HCT116 (cell line): ENCODE measurements around the gene ZNF683. TPM values are rescaled to one million over a fixed set of nuclear protein-coding genes. Genes with fewer than 3 reads are reported as not detected.

ENCODE experiments used
- ATAC-seq: fragments of 200-7000 bp; cut with Tn5 transposase; 2 replicates; pipeline ENCODE4 v1.9.1; 2020; ENCODE audit warnings: mild to moderate bottlenecking, moderate library complexity
- BruUV-seq: library from RNA; stranded (reverse); fragments of 400-500 nt; replicated peaks from 2 replicates; lab custom pipeline; 2021; lab: Mats Ljungman, UMichigan
- CTCF ChIA-PET: fragments of 300-600 bp; sonication (Branson Sonifier 250); formaldehyde crosslinking; loops from one replicate; lab custom pipeline; 2021; ENCODE audit warnings: antibody characterized with exemption; lab: Charles Lee
- POLR2A ChIA-PET: fragments of 300-600, 350-600 bp; sonication (Branson Sonifier 250); formaldehyde crosslinking; loops from one replicate; lab custom pipeline; 2021; ENCODE audit warnings: antibody characterized with exemption; lab: Charles Lee
- RAD21 ChIA-PET, 2 experiments: fragments of 300-600 bp; sonication (Branson Sonifier 250); formaldehyde crosslinking; loops; one replicate each; lab custom pipeline; 2023; ENCODE audit warnings: low total read pairs in 2 of 2; ENCODE audit not compliant: uncharacterized antibody in 2 of 2, unreplicated experiment in 2 of 2, low non-redundant PET in 1 of 2; lab: Charles Lee
- DNase-seq: peaks from one replicate; pipeline ENCODE4 v3.0.0-alpha.2; 2010; ENCODE audit warnings: low read depth, low spot score
- H2AFZ ChIP-seq: fragments of 200-600 bp; shearing (Covaris generic), sonication (generic); 2 replicates; pipeline ENCODE4 v1.6.1; 2017; ENCODE audit warnings: low read depth, mixed run types, mixed read lengths, antibody characterized with exemption, low read length; ENCODE audit not compliant: poor library complexity, severe bottlenecking
- H3K27ac ChIP-seq: 2 replicates; pipeline ENCODE4 v1.5.1; 2012; ENCODE audit warnings: low read depth, low read length
- H3K27me3 ChIP-seq: fragments of 200-600 bp; sonication (generic); 2 replicates; pipeline ENCODE4 v1.6.1; 2016; ENCODE audit warnings: mixed run types, low read length, mixed read lengths; ENCODE audit not compliant: insufficient read depth
- H3K36me3 ChIP-seq, 2 experiments: fragments of 200-500 bp in 1 of 2; fragments of 200-600 bp in 1 of 2; sonication (Bioruptor generic) in 1 of 2; sonication (generic) in 1 of 2; 2 replicates each; pipeline versions ENCODE4 v1.5.1 to v1.6.1; 2014 to 2016; ENCODE audit warnings: low read length in 2 of 2, inconsistent platforms in 1 of 2, mixed read lengths in 1 of 2, mixed run types in 1 of 2; ENCODE audit not compliant: insufficient read depth in 2 of 2, control insufficient read depth in 1 of 2
- H3K4me1 ChIP-seq, 2 experiments: fragments of 200-600 bp in 1 of 2; sonication (generic) in 1 of 2; 2 replicates each; pipeline versions ENCODE4 v1.5.1 to v1.6.1; 2012 to 2017; ENCODE audit warnings: low read length in 2 of 2, inconsistent platforms in 1 of 2, mild to moderate bottlenecking in 1 of 2, mixed read lengths in 1 of 2, mixed run types in 1 of 2, moderate library complexity in 1 of 2; ENCODE audit not compliant: insufficient read depth in 2 of 2, control insufficient read depth in 1 of 2
- H3K4me2 ChIP-seq: fragments of 200-600 bp; sonication (generic); 2 replicates; pipeline ENCODE4 v1.6.1; 2017; ENCODE audit warnings: mixed run types, low read length, mixed read lengths
- H3K4me3 ChIP-seq, 2 experiments: fragments of 200-600 bp in 1 of 2; sonication (generic) in 1 of 2; replicated peaks in 1 of 2; 2 replicates each; pipeline ENCODE4 v1.5.1; 2011 to 2016; ENCODE audit warnings: low read length in 2 of 2, control low read depth in 1 of 2, low read depth in 1 of 2, mild to moderate bottlenecking in 1 of 2, mixed read lengths in 1 of 2, mixed run types in 1 of 2
- H3K79me2 ChIP-seq: fragments of 200-600 bp; sonication (generic); 2 replicates; pipeline ENCODE4 v1.6.1; 2017; ENCODE audit warnings: mild to moderate bottlenecking, mixed run types, low read length, moderate library complexity, mixed read lengths; ENCODE audit not compliant: insufficient read depth
- H3K9ac ChIP-seq: fragments of 200-600 bp; sonication (generic); 2 replicates; pipeline ENCODE4 v1.6.1; 2016; ENCODE audit warnings: low read length, mixed read lengths
- H3K9me2 ChIP-seq: fragments of 200-600 bp; sonication (generic), shearing (Covaris generic); 2 replicates; pipeline ENCODE4 v1.6.1; 2017; ENCODE audit warnings: mixed run types, mild to moderate bottlenecking, moderate library complexity; ENCODE audit not compliant: insufficient read depth
- H3K9me3 ChIP-seq, 2 experiments: fragments of 200-500 bp in 1 of 2; fragments of 200-600 bp in 1 of 2; sonication (Bioruptor generic) in 1 of 2; sonication (generic) in 1 of 2; 2 replicates each; pipeline ENCODE4 v1.6.1; 2014 to 2017; ENCODE audit warnings: low read length in 2 of 2, mixed read lengths in 2 of 2, inconsistent platforms in 1 of 2, low read depth in 1 of 2, mild to moderate bottlenecking in 1 of 2, mixed run types in 1 of 2, moderate library complexity in 1 of 2; ENCODE audit not compliant: control insufficient read depth in 1 of 2, insufficient read depth in 1 of 2
- H4K20me1 ChIP-seq: fragments of 200-600 bp; sonication (generic), shearing (Covaris generic); 2 replicates; pipeline ENCODE4 v1.6.1; 2017; ENCODE audit warnings: mixed run types, mild to moderate bottlenecking, moderate library complexity; ENCODE audit not compliant: insufficient read depth
- ATF3 ChIP-seq: IDR thresholded peaks from 2 replicates; pipeline ENCODE4 v1.6.1; 2012
- CEBPB ChIP-seq: IDR thresholded peaks from 2 replicates; pipeline ENCODE4 v1.6.1; 2012; ENCODE audit warnings: low read depth
- CTCF ChIP-seq, 3 experiments: fragments of 200-600 bp in 1 of 3; sonication (generic) in 1 of 3; IDR thresholded peaks in 2 of 3; conservative IDR thresholded peaks in 1 of 3; 2 replicates each; pipeline ENCODE4 v1.5.1; 2012 to 2017; ENCODE audit warnings: low read depth in 2 of 3, low read length in 2 of 3, antibody characterized with exemption in 1 of 3, borderline replicate concordance in 1 of 3, control low read depth in 1 of 3, mild to moderate bottlenecking in 1 of 3, mixed read lengths in 1 of 3, mixed run types in 1 of 3, moderate library complexity in 1 of 3; ENCODE audit not compliant: insufficient read depth in 1 of 3
- ELF1 ChIP-seq: IDR thresholded peaks from 2 replicates; pipeline ENCODE4 v1.6.1; 2012; ENCODE audit warnings: low read depth, borderline replicate concordance
- EZH2 ChIP-seq: fragments of 200-600 bp; sonication (generic); IDR thresholded peaks from 2 replicates; pipeline ENCODE4 v1.6.1; 2017; ENCODE audit warnings: antibody characterized with exemption, mixed run types
- FOSL1 ChIP-seq: IDR thresholded peaks from 2 replicates; pipeline ENCODE4 v1.6.1; 2012; ENCODE audit warnings: low read depth
- JUND ChIP-seq: IDR thresholded peaks from 2 replicates; pipeline ENCODE4 v1.6.1; 2012
- MAX ChIP-seq: IDR thresholded peaks from 2 replicates; pipeline ENCODE4 v1.6.1; 2012
- POLR2A ChIP-seq: IDR thresholded peaks from 2 replicates; pipeline ENCODE4 v1.7.0; 2011; ENCODE audit warnings: borderline replicate concordance; ENCODE audit not compliant: insufficient read depth, insufficient read length; ENCODE audit errors: extremely low read depth
- REST ChIP-seq: IDR thresholded peaks from 2 replicates; pipeline ENCODE4 v1.6.1; 2012; ENCODE audit warnings: low read depth
- SIN3A ChIP-seq: IDR thresholded peaks from 2 replicates; pipeline ENCODE4 v1.6.1; 2012; ENCODE audit warnings: low read depth
- SP1 ChIP-seq: IDR thresholded peaks from 2 replicates; pipeline ENCODE4 v1.6.1; 2012; ENCODE audit warnings: low read depth
- SRF ChIP-seq: IDR thresholded peaks from 2 replicates; pipeline ENCODE4 v1.6.1; 2012; ENCODE audit warnings: low read depth
- YY1 ChIP-seq: IDR thresholded peaks from 2 replicates; pipeline ENCODE4 v1.6.1; 2011; ENCODE audit warnings: low read length, low read depth, moderate library complexity, mild to moderate bottlenecking; ENCODE audit not compliant: insufficient replicate concordance; ENCODE audit errors: extremely low read depth
- ZFX ChIP-seq: fragments of 450-650 bp; IDR thresholded peaks from 2 replicates; pipeline ENCODE4 v1.6.1; 2017
- ZNF274 ChIP-seq: fragments of 200-500 bp; sonication (Bioruptor generic); IDR thresholded peaks from 2 replicates; pipeline ENCODE4 v1.6.1; 2014; ENCODE audit warnings: mild to moderate bottlenecking, low read depth, low read length, inconsistent platforms
- intact Hi-C: fragments of 100-400 bp; cut with micrococcal nuclease; formaldehyde crosslinking; loops from 2 replicates; pipeline ENCODE4 v1.10.0; 2022
- total RNA-seq: library from RNA; stranded (reverse); gene quantifications from one replicate; pipeline ENCODE4 v1.2.1, GENCODE V29; 2021; ENCODE audit not compliant: unreplicated experiment

ZNF683 gene
- total RNA-seq, 1 experiment from 2014 or later, result not detected

- peaks cover 5 to 16% of the 10 kb centered on the region in 2 experiments; a peak in 3 of 4 replicates for H3K4me1 ChIP-seq
- H3K9ac ChIP-seq, result no peak overlapping the region
- no peak overlapping the region for H3K27ac ChIP-seq
- 0 out of 4 replicates have a peak, but pooled peaks cover 0 to under 1% of the 10 kb centered on the region in 2 experiments for H3K36me3 ChIP-seq
- no peaks in the 10 kb centered on the region for H3K9me3 ChIP-seq
- H3K4me3 ChIP-seq, result no peak overlapping the region
- no peak overlapping the region for H3K4me2 ChIP-seq
- no peaks in the 10 kb centered on the region for H3K9me2 ChIP-seq
- intact Hi-C loops, result no loop called here
- DNase-seq (no peak), ATAC-seq (no peak)
- no peaks in the 10 kb centered on the region; the same call in 1 of the 2 replicates for H3K27me3 ChIP-seq
- TF ChIP-seq EZH2, result no peak
- no peak for TF ChIP-seq ZNF274
- no peak for TF ChIP-seq FOSL1
- no peak for TF ChIP-seq POLR2A
- TF ChIP-seq YY1, result no peak
- no peak for TF ChIP-seq ELF1
- TF ChIP-seq REST, result no peak
- no peak for TF ChIP-seq CEBPB
- no peak for TF ChIP-seq MAX
- no peak for TF ChIP-seq CTCF (IDR thresholded peaks at IDR 0.05 in 2 of 3, conservative IDR thresholded peaks at IDR 0.05 in 1 of 3; ENCODE audit: borderline replicate concordance in 1 of 3, insufficient read depth in 1 of 3, low read depth in 2 of 3, low read length in 2 of 3)
- TF ChIP-seq SP1, result no peak
- TF ChIP-seq ATF3, result no peak
- no peak for TF ChIP-seq JUND
- no peak for TF ChIP-seq ZFX
- TF ChIP-seq SRF, result no peak
- TF ChIP-seq SIN3A, result no peak
- ChIA-PET POLR2A (no interaction called here), RAD21 (no interaction called here), CTCF (interaction anchor here (2.0 kb wide), 1 partner anchor 32 kb away, joined by 6 read pairs; no protein-coding TSS in a partner anchor)
- no peaks in the 10 kb centered on the region for H4K20me1 ChIP-seq
- H2AFZ ChIP-seq, result no peak overlapping the region
- BruUV-seq, result no TSS peak
- H3K79me2 ChIP-seq, result no peaks in the 10 kb centered on the region
Measured at GRCh38 chr1:26317146-26317545, 55.4 kb downstream of the ZNF683 start.
